Common myeloid progenitor, CD34-positive (primary cell): ENCODE data around the gene EXTL2.
"Not testable (repeated sequence)": the region's sequence is repeated elsewhere in the genome, so short reads cannot be mapped to it uniquely, and the experiment has no call there.

Experiments
- CTCF ChIA-PET: fragments of 350-600 bp; sonication (Branson Sonifier 250); formaldehyde crosslinking; loops from one replicate; lab custom pipeline; 2021; ENCODE audit warnings: antibody characterized with exemption; lab: Charles Lee
- POLR2A ChIA-PET: fragments of 350-600 bp; sonication (Branson Sonifier 250); formaldehyde crosslinking; loops from one replicate; lab custom pipeline; 2021; ENCODE audit warnings: antibody characterized with exemption; lab: Charles Lee
- DNase-seq, 3 donors: peaks; one replicate each; pipeline versions ENCODE4 v3.0.0 to v3.0.0-alpha.2; 2013
- H3K27ac ChIP-seq, 2 experiments: 1 replicate in 1 of 2; 2 replicates in 1 of 2; pipeline ENCODE4 v1.7.0; 2013; ENCODE audit warnings: inconsistent platforms in 2 of 2, low read length in 2 of 2, mild to moderate bottlenecking in 2 of 2, low read depth in 1 of 2, moderate library complexity in 1 of 2; ENCODE audit not compliant: severe bottlenecking in 2 of 2, insufficient read depth in 1 of 2, poor library complexity in 1 of 2
- H3K27me3 ChIP-seq, 5 experiments: replicated peaks in 2 of 5; 1 replicate in 3 of 5; 2 replicates in 2 of 5; pipeline versions ENCODE4 v1.6.1 to v1.7.0; 2013; ENCODE audit warnings: low read length in 4 of 5, mild to moderate bottlenecking in 2 of 5, moderate library complexity in 2 of 5, inconsistent platforms in 1 of 5; ENCODE audit not compliant: insufficient read depth in 5 of 5, control insufficient read depth in 4 of 5
- H3K36me3 ChIP-seq, 4 experiments: 1 replicate in 2 of 4; 2 replicates in 2 of 4; pipeline versions ENCODE4 v1.6.1 to v1.7.0; 2013; ENCODE audit warnings: low read length in 3 of 4, control low read depth in 1 of 4, mild to moderate bottlenecking in 1 of 4; ENCODE audit not compliant: control insufficient read depth in 4 of 4, insufficient read depth in 4 of 4
- H3K4me1 ChIP-seq, 4 experiments: 1 replicate in 3 of 4; 2 replicates in 1 of 4; pipeline versions ENCODE4 v1.6.1 to v1.7.1; 2013; ENCODE audit warnings: low read length in 3 of 4, mild to moderate bottlenecking in 3 of 4, control low read depth in 1 of 4, inconsistent platforms in 1 of 4, moderate library complexity in 1 of 4; ENCODE audit not compliant: control insufficient read depth in 4 of 4, insufficient read depth in 4 of 4; ENCODE audit errors: control extremely low read depth in 1 of 4
- H3K4me3 ChIP-seq, 7 experiments: 1 replicate in 4 of 7; 2 replicates in 3 of 7; pipeline versions ENCODE4 v1.5.1 to v1.7.0; 2013; ENCODE audit warnings: mild to moderate bottlenecking in 7 of 7, low read length in 6 of 7, moderate library complexity in 6 of 7, inconsistent platforms in 2 of 7, low read depth in 2 of 7, control low read depth in 1 of 7; ENCODE audit not compliant: insufficient read depth in 4 of 7, control insufficient read depth in 1 of 7; ENCODE audit errors: extremely low read depth in 1 of 7
- H3K9me3 ChIP-seq, 5 experiments: 1 replicate in 4 of 5; 2 replicates in 1 of 5; pipeline versions ENCODE4 v1.6.1 to v1.7.1; 2013; ENCODE audit warnings: low read length in 4 of 5, mild to moderate bottlenecking in 2 of 5, inconsistent platforms in 1 of 5, low read depth in 1 of 5, moderate library complexity in 1 of 5; ENCODE audit not compliant: control insufficient read depth in 4 of 5, insufficient read depth in 2 of 5; ENCODE audit errors: control extremely low read depth in 1 of 5
- WGBS: methylation state at CpG from one replicate; pipeline ENCODE4 v1.1.5; 2013; ENCODE audit not compliant: insufficient coverage; 5-methylcytosine and 5-hydroxymethylcytosine counted together

Gene EXTL2

GRCh38 chr1:100825666-100826065, 69.0 kb downstream of the EXTL2 start:
- CTCF ChIA-PET, H3K27me3 ChIP-seq, H3K27ac ChIP-seq, POLR2A ChIA-PET, DNase-seq, H3K9me3 ChIP-seq, H3K4me1 ChIP-seq, H3K4me3 ChIP-seq, H3K36me3 ChIP-seq: not testable (repeated sequence)
- WGBS = no CpG with 5 or more reads among the region's 2 CpGs
